Stimulated activated CD8-positive, alpha-beta memory T cell treated with anti-CD3 and anti-CD28 coated beads, Interleukin-12 subunit alpha, Interleukin-12 subunit beta, amount 100 ng/mL, for 24 hours (primary cell): Measurements from ENCODE around the gene ABCC9.

ENCODE experiments used
- DNase-seq: peaks from one replicate; pipeline ENCODE4 v3.0.0-alpha.2; 2020; ENCODE audit errors: extremely low read depth

ABCC9 gene

DNA sequence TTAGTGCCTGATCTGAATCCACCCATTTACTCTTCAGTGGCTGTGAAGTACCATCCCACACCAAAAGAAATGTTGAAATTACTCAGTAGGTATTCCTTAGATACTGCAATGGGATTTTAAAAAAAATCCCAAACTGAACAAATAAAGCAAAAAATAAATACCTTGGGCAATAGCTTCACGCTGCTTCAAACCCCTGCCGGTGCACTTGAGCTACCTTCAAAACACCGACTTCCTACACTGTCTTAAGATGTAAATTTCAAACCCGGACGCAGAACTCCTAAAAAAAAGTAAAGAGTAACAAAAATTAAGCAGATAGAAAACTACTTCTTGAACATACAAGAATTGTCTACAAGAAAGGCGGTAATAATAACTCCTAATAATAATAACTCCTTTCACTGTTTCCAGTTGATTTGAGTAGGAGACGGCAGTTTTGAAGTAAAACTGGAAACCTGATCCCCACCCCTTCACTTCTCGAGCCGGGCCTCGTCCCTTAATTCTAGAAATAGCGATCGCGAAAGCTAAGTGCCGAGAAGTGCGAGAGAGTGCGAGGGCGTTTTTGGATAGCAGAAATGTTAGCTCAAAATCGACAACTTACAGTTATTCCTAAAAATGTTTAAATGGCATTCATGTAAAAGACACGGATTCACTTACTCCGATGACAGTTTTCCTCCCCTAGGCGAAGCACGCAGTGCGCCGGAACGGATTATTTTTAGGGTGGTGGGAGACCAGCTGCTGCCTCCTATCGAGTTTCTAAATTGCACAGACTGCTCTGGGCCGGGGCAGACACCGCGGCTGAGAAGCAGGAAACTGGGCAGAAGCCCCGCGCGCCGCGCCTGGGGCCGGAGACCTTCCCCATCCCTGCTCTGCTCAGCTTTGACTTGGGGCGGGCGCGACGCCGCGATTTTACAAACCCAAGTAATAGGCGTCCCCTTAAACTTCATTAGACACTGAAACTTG is at the start of gene ABCC9:
Gene ABCC9, minus strand, starts transcription at position 878 of the 957 bp plus-strand sequence. CDS start 4,752 bp downstream, outside the sequence.
- DNase-seq: no peak

DNA sequence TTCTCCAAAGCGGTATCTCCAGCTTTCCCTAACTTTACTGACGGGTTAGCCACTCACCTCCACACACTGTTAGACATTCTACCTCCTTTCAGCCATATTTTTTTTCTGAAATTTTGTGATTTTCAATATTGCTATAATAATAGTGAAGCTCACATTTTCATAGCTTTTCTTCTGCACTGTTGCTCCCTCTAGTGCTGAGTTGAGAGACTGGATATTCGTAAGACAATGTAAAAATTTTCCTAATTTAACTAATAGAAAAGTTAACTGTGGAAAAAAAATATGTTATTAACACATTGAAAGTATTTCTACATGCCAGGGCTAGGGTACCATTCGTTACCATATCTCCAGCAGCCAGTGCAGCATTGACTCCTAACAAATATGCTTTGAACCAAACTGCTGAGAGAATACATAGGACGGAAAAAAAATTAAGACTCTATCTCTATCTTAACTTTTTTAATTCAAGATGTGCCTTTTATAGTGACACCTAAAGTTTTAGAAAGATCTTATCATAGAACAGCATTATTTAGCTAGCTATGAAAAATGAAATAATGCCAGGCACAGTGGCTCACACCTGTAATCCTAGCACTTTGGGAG is 48.7 kb upstream of the ABCC9 start:
- DNase-seq: no peak

DNA sequence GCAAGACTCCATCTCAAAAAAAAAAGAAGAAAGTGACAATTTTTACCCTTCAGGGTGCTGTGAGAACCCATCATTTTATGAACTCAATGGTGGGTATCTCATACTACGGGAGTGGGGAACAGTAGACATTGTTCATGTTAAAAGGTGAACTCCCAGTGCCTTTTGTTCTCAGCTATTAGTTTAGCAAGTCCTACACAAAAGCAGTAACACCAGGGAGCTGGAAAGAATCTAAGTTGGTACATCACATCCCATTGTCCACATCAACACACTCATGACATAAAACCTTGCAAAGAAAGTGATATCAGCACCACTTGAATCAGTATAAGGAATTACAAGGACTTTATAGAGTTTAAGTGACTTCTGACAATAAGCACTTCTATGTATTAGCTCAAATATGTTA is 47.4 kb upstream of the ABCC9 start:
- no peak for DNase-seq

DNA sequence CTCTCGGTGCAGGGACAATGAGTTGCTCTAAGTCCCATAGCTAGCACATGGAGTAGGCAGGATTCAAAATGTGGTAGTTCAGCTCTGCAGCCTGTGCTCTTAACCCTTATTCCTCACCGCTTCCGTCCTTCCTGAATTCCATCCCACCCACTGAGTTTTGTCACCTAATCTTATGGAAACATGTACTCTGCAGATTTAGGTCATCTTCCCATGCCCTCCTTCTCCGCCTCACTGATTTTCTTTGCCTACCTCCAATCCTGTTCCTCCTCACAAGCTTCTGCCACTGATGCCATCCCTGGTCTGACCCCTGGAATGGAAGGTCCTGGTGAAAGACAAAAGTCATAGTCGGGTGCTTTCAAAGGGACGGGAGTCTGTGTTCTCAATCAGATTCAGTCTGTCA is 46.5 kb upstream of the ABCC9 start:
- DNase-seq: no peak

DNA sequence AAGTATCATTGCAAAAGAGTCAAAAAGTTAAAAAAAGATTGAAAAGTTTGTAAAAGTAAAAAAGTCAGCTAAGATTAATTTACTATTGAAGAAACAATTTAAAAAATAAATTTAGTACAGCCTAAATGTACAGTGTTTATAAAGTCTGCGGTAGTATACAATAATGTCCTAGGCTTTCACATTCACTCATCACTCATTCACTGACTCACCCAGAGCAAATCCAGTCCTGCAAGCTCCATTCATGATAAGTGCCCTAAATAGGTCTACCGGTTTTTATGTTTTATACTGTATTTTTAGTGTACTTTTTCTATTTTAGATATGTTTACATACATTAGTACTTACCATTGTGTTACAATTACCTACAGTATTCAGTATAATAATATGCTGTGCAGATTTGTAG is 43.9 kb upstream of the ABCC9 start:
- DNase-seq: no peak

DNA sequence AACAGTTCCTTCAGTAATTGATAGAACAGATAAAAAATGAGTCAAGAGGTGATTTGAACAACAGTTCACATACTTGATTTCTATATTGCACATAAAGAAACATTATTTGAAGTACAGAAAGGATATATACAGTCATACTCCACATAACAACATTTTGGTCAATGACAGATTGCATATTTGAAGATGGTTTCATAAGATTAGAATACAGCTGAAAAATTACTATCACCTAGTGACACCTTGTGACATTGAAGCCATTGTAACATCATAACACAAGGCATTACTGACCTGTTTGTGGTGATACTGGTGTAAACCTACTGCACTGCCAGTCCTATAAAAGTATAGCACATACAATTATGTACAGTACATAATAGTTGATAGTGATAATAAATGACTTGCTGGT is 43.1 kb upstream of the ABCC9 start:
- DNase-seq: no peak

DNA sequence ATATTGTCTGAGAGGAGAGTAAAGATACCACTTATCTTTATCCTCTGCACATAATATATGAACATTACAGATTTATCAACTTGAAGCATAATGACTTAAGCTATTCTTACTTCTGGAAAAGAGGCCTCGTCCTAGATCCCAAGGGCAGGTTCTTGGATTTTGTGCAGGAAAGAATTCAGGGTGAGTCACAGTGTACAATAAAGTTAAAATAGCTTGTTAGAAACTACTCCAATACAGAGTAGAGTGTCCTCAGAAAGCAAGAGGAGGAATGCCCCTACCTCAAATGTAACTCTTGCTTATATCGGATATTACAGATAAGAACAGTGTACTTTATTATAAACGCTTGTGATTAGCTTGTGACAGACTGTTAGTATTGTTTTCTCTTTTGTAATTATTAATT is 41.9 kb upstream of the ABCC9 start:
- DNase-seq: no peak

DNA sequence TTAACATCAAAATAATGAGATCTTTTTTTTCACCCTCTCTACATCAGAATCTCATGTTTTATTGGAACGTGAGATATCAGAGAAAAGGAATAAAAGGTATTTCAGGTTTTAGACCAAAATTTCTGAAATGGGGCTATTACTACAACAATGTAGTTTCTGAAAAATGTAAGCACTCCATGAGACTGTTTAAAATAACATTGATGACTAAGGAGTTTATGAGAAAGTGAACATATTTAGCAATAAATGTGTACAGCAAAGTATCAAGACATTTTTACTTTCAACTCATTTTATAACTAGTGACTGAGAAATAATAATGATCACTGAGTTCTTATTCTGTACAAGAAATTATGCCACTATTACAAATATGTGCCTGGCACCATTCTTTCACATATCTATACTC is 39.3 kb upstream of the ABCC9 start:
- no peak for DNase-seq

DNA sequence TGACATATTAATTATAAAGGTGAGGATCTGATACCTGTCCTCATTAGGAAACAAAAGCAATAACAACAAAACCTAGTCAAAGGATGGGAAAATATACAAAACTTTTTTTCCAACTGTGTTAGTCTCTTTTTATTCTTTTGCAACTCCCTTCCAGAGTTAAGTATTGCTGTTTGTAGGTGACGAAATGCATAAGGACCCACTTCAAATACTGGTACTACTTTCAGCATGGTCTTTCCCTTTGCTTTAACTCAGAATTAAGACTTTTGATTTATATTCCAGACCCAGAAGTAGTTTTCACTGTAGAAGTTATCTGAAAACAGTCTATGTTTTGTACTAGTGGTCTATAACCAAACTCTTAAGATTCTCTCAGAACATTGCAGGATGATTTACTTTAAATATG is 34.1 kb upstream of the ABCC9 start:
- no peak for DNase-seq

DNA sequence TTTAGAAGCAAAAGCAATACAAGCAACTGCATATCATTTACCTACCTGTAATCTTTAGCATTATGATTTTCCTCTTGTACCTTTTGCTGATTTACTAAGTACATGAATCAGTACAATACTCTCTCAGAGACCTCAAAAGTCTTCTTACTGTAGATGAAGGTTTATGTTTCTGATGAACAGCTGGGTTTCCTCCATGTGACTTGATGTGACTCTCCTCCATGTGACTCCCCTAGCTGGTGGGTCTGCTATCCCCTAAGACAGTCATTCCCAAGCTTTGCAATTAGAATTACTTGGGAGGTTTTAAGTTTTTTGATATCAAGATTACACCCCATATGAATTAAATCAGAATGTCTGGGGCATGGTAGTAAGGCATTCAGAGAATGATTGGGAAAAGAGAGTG is 32.0 kb upstream of the ABCC9 start:
- DNase-seq: no peak

DNA sequence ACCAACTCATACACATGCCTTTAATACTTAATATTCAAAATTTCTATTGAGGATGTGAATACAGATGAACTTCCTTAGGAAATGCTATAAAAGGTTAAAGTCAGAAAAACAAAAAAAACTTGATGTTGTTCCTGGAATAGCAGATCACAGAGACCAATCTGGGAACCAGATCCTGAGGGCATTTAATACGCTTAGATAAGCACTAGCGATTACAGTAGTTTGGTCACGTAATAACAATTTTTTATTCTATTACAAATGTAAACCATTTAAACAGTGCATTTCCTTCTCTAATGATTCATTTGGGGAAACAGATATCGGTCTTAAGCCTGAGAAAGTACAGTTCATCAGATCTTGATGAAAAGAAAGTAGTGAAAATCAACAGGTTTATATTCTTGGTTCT is 30.8 kb upstream of the ABCC9 start:
- DNase-seq: no peak

DNA sequence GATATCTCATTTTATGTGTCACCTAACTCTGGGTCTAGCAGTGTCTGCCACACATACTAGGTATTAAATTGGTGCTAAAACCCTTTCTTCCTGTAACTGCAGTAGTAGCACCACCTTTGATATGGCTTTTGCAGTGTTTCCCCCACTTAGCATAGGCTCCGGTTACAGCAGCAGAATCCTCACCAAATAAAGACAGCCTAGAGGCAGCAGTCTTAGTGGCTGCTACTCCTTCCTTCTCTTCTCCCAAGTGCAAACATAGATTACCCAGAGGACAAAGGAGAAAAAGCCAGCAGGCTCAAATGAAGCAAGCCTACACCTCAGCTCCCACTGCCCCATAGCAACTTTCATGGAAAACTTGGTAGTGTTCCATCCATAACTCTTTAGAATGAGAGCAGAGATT is 30.1 kb upstream of the ABCC9 start:
- no peak for DNase-seq

DNA sequence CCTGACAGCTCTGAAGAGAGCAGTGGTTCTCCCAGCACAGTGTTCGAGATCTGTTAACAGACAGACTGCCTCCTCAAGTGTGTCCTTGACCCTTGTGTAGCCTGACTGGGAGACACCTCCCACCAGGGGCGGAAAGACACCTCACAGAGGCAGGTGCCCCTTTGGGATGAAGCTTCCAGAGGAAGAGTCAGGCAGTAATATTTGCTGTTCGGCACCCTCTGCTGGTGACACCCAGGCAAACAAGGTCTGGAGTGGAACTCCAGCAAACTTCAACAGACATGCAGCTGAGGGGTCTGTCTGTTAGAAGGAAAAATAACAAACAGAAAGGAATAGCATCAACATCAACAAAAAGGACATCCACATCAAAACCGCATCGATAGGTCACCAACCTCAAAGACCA is 21.6 kb upstream of the ABCC9 start:
- DNase-seq: no peak

DNA sequence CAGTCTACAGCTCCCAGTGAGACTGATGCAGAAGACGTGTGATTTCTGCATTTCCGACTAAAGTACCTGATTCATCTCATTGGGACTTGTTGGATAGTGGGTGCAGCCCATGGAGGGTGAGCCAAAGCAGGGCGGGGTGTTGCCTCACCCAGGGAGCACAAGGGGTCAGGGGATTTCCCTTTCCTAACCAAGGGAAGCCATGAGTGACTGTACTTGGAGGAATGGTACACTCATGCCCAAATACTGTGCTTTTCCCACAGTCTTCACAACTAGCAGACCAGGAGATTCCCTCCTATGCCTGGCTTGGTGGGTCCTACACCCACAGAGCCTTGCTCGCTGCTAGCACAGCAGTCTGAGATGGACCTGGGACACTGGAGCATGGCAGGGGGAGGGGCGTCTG is 21.0 kb upstream of the ABCC9 start:
- DNase-seq: no peak

DNA sequence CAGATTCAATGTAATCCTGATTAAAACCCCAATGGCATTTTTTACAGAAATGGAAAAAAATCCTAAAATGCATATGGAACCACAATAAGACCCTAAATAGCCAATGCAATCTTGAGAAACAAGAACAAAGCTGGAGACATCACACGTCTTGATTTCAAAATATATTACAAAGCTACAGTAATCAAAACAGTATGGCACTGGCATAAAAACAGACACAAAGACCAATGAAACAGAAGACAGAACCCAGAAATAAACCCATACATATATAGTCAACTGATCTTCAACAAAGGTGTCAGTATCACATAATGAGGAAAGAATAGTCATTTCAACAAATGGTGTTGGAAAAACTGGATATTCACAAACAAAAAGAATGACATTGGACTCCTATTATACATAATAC is 9.4 kb upstream of the ABCC9 start:
- no peak for DNase-seq

DNA sequence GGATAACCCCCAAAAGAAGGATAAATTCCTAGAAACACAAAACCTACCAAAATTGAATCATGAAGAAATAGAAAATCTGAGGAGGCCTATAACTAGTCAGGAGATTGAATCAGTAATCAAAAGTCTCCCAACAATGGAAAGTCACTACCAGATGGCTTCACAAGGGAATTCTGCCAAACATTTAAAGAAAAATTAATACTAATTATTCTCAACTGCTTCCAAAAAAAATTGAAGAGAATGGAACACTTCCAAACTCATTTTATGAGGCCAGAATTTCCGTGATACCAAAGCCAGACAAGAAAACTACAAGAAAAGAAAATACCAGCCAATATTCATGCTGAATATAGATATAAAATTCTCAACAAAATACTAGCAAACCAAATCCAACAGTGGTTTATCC is 7.8 kb upstream of the ABCC9 start:
- DNase-seq: no peak

DNA sequence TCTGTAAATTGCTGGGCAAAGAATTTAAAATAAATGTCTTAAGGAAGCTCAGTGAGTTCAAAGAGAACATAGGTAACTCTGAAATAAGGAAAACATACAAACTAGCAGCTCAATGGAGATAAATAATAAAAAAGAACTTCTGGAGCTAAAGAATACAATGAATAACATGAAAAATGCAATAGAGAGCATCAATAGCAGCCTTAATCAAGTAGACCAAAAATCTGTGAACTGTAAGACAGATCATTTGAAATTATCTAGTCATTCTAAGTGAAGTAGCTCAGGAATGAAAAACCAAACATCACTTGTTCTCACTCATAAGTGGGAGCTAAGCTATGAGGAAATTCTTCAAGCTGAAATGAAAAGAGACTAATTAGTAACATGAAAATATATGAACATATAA is 5.8 kb upstream of the ABCC9 start:
- no peak for DNase-seq

DNA sequence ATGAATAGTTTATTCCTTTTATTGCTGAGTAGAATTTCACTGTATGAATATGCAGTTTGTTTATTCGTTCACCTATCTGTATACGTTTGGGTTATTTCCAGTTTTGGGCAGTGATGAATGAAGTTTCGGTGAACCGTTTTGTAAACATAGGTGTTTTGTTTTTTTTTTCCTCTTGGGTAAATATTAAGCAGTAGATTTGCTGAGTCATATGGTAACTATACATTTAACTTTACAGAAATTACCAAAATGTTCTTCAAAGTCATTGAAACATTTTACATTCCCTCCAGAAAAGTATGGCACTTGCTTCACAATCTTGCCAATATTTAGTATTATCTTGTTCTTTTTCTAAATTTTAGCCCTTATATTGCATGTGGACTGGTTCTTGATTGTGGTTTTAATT is 3.8 kb upstream of the ABCC9 start:
- DNase-seq: no peak

DNA sequence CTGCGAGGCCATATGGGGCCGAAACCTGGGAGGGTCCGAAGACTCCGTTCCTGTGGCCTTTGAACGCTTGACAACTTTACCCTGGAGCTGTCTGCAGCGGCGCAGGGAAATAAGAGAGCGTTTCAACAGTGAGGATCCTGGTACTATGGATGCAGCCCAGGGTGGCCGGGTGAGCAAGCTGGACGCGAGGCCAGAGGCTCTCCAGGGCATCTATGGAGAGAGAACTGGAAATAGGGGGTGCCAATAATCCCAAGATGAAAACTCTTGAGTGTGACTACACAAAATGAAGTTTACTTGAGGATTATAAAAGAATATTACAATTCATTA is 1.1 kb upstream of the ABCC9 start:
- DNase-seq: no peak

DNA sequence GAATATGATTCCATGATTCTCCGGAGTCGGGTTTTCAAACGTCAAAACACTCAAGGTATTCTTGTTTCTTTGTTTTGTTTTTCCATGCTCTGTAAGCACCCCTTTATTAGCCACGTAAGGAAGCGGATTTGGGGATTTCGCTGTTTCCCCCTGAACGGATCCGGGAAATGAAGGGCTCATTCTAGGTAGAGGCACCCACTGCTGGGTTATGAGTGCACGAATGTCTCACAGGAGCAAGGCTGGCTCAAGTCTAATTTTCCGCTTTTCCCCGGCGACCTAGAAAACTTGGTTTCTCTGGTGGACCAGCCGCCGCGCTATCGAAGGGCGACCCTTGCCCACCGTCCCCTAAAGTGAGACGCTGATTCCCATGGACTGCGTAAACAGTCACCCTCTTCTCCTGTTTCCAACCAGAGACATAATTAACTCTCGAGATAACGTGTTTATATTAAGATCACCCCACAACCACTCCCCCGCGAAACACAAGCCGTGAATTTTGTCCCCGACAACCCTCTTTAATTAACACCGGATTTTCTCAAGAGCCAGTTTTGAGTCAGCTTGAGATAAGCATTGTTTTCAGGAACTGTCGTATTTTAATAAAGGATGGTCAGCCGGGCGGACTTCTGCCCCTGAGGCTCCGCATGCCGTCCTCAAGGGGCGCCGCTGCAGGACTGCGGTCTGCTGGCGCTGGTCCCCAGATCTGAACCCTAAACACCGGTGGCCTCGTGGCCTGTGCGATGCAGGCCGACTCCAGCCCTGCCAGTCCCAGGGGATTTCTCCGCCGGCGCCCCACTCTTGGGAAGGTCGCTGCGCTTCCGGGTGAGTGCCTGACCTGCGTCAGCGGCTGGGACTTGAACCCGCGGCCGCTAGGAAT is 515 bp upstream of the ABCC9 start:
- DNase-seq: no peak

DNA sequence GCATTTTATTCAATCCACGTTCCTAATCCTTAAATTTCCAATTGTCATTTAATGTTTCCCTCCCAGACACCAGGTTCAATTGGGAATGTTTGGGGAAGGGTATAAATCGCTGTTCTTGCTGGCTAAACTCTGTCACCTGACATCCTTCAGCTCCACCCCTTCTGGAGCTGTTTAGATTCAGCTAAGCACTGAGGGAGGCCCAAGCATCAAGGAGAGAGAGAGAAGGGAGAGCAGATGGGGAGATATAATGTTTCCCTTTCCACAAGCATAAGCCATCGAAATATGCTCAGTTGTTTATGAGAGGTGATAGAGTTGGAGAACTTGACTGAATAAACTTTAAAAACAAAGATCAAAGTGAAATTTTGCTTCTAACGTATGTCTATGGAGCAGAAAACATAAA is 1.8 kb downstream of the ABCC9 start:
- no peak for DNase-seq

DNA sequence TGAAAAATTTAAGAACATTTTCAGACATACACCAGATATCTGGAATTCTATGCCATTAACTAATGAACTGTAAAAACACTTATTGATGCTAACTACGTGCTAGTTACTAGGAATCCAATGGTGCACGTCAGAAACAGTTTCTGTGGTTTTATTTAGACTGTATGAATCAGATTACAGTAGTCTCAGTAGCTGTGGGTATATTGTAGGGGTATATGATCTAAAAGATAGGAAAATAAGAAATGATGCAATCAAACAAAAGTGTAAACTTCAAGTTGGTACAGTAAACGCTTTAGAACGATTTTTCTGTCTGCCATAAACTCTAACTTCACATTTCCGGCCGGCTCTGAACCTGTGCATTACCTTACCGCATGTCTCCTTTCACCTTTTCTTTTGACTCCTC is 2.3 kb downstream of the ABCC9 start:
- no peak for DNase-seq

DNA sequence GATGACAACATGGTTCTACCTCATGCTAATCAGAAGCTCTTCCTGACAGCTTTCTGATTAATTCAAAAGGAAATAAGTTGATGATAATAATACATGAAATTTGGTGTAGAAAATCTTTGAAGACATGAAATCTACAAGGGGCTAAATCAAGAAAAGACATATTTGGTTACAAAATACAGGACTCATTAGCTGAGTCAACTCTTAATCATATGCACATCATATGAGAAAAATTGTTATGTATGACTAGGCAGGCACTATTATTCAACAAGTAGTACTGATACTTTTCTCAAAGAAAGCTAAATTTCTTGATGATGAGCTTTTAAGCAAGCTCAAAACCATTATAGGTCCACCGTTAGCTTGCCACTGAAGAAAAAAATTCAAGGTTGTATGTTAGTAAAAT is 7.1 kb downstream of the ABCC9 start:
- no peak for DNase-seq
